Astrocyte of the spinal cord (primary cell): Measurements from ENCODE around the gene MRPL54.

Source experiments
- DNase-seq: peaks from one replicate; pipeline ENCODE4 v3.0.0; 2011; ENCODE audit warnings: low read depth, low spot score
- H3K4me3 ChIP-seq: 2 replicates; pipeline ENCODE4 v1.5.1; 2011; ENCODE audit warnings: low read depth, mild to moderate bottlenecking, low read length, moderate library complexity
- CTCF ChIP-seq: IDR thresholded peaks from 2 replicates; pipeline ENCODE4 v1.5.1; 2012; ENCODE audit warnings: low read depth, mild to moderate bottlenecking, low read length, inconsistent platforms
- in situ Hi-C: cut with HindIII; loops from 2 replicates; pipeline ENCODE4 v1.10.0; 2017; ENCODE audit warnings: low sequenced_read_pairs

MRPL54 gene

GRCh38 chr19:3740431-3740830, 22.1 kb upstream of the MRPL54 start:
- DNase-seq: no peak
- H3K4me3 ChIP-seq: no peak overlapping the region
- in situ Hi-C loops: no loop called here
- no peak for TF ChIP-seq CTCF

DNA sequence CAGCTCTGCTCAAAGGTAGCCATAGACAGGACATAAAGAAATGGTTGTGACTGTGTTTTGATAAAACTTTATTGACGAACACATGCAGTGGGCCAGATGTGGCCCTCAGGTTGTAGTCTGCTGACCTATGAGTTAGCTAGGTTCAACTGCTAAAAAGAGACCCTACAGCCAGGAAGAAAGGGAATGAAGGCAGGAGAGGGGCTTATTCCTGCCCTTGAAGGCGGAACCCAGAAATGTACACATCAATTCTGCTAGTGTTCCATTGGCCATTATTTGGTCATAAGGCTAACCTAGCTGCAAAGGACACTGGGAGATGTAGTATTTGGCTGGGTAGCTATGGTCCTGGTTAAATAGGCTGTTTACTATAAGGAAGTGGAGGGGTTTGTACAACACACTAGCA, 19.0 kb upstream of the MRPL54 start:
- in situ Hi-C loops: no loop called here
- no peak for TF ChIP-seq CTCF
- no peak overlapping the region for H3K4me3 ChIP-seq
- no peak for DNase-seq

GRCh38 chr19:3745363-3746045, 17.0 kb upstream of the MRPL54 start:
- in situ Hi-C loops: no loop called here
- no peak for DNase-seq
- no peak for TF ChIP-seq CTCF
- no peak overlapping the region for H3K4me3 ChIP-seq

DNA sequence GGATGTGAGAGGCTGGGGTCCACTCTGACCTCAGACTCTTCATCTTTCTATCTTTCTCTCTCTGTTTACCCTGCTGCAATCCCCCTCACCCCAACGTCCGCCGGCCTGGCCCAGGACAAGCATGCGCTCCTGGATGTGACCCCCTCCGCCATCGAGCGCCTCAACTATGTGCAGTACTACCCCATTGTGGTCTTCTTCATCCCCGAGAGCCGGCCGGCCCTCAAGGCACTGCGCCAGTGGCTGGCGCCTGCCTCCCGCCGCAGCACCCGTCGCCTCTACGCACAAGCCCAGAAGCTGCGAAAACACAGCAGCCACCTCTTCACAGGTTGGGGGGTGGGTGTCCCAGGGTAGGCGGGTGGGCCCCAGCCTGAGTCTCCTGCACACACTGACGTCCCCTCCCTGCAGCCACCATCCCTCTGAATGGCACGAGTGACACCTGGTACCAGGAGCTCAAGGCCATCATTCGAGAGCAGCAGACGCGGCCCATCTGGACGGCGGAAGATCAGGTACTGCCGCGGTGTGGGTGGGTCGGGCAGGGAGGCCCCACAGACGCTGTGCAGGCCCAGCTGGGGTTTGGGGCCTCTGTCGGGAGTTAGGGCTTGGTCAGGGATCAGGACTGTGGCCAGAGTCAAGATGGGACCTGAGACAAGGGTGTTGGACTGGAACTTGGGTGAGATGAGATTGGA, 16.0 kb upstream of the MRPL54 start:
- TF ChIP-seq CTCF: no peak
- H3K4me3 ChIP-seq: no peak overlapping the region
- in situ Hi-C loops: no loop called here
- DNase-seq: no peak

GRCh38 chr19:3748965-3749364, 13.5 kb upstream of the MRPL54 start:
- no peak for DNase-seq
- TF ChIP-seq CTCF: no peak
- no peak overlapping the region for H3K4me3 ChIP-seq
- in situ Hi-C loops: no loop called here

- in situ Hi-C loops: no loop called here
- no peak for TF ChIP-seq CTCF
- no peak for DNase-seq
- no peak overlapping the region for H3K4me3 ChIP-seq
These were observed 12.3 kb upstream of the MRPL54 start for GRCh38 chr19:3750211-3750610.
